GM21619 (cell line): ENCODE results near the gene GOLGA2.

ENCODE experiments used
- ATAC-seq: cut with Tn5 transposase; IDR thresholded peaks from one replicate; pipeline ENCODE4 v1.9.1; 2021; ENCODE audit not compliant: unreplicated experiment

Gene GOLGA2

GRCh38 chr9:128257907-128258306, 17.9 kb downstream of the GOLGA2 start:
- ATAC-seq: no peak

GRCh38 chr9:128257086-128257825, 18.6 kb downstream of the GOLGA2 start:
- no peak for ATAC-seq

- no peak for ATAC-seq
These were observed 20.7 kb downstream of the GOLGA2 start for GRCh38 chr9:128254855-128255759.

- ATAC-seq: no peak
These were observed 21.4 kb downstream of the GOLGA2 start for GRCh38 chr9:128254362-128254761.

GRCh38 chr9:128253991-128254346, 21.8 kb downstream of the GOLGA2 start:
- ATAC-seq: no peak

- ATAC-seq: no peak
These were observed 22.4 kb downstream of the GOLGA2 start for GRCh38 chr9:128253140-128253990.

- ATAC-seq: no peak
These were observed 23.3 kb downstream of the GOLGA2 start for GRCh38 chr9:128252317-128253139.

GRCh38 chr9:128251732-128252100, 24.1 kb downstream of the GOLGA2 start:
- ATAC-seq: no peak

GRCh38 chr9:128250839-128251731, 24.7 kb downstream of the GOLGA2 start:
- no peak for ATAC-seq

- peak; percentile 78 for ATAC-seq
These were observed 25.6 kb downstream of the GOLGA2 start for GRCh38 chr9:128249908-128250838.

GRCh38 chr9:128249558-128249907, 26.3 kb downstream of the GOLGA2 start:
- ATAC-seq: no peak

GRCh38 chr9:128247226-128247803, 28.5 kb downstream of the GOLGA2 start:
- no peak for ATAC-seq

GRCh38 chr9:128246471-128246870, 29.3 kb downstream of the GOLGA2 start:
- no peak for ATAC-seq

- no peak for ATAC-seq
These were observed 30.2 kb downstream of the GOLGA2 start for GRCh38 chr9:128245421-128246151.

GRCh38 chr9:128244837-128245231, 31.0 kb downstream of the GOLGA2 start:
- ATAC-seq: no peak

- no peak for ATAC-seq
These were observed 31.5 kb downstream of the GOLGA2 start for GRCh38 chr9:128244091-128244836.
